Measurements from ENCODE around the gene DPYSL5. TPM values are rescaled to one million over a fixed set of nuclear protein-coding genes. Genes with fewer than 3 reads are reported as not detected.

The DPYSL5 gene
- total and polyA plus RNA-seq, 2 of the 8 experiments (the other 6 are each of a cell fraction or from before 2014, with no cell fraction given): 11.9 to 16.4 TPM

GRCh38 chr2:26861610-26862224 lies 13.8 kb downstream of the DPYSL5 start:
- Histone ChIP-seq H3K18ac (ENCODE audit: extremely low read depth, low read length) (no peak overlapping the region), H2AFZ (ENCODE audit: low read length) (no peak overlapping the region), H3K4me3 (ENCODE audit: extremely low read depth in 1 of 4, insufficient read depth in 2 of 4, low read depth in 3 of 4, low read length in 4 of 4) (no peak overlapping the region), H3K36me3 (ENCODE audit: control insufficient read depth in 2 of 4, insufficient read depth in 4 of 4, low read length in 3 of 4) (no peaks in the 10 kb centered on the region), H3K9ac (replicated peaks in 1 of 4; ENCODE audit: extremely low read depth in 1 of 4, low read depth in 3 of 4, low read length in 3 of 4) (no peak overlapping the region), H3K23me2 (ENCODE audit: low read depth, low read length) (no peaks in the 10 kb centered on the region), H4K8ac (ENCODE audit: extremely low read depth, insufficient read depth, low read length) (no peak overlapping the region), H3K79me2 (ENCODE audit: control insufficient read depth in 1 of 2, insufficient read depth in 2 of 2, low read length in 2 of 2) (no peaks in the 10 kb centered on the region), H2BK20ac (ENCODE audit: low read length) (no peak overlapping the region), H3K4me2 (ENCODE audit: insufficient read depth in 1 of 2, low read depth in 2 of 2, low read length in 2 of 2) (no peak overlapping the region), H3K79me1 (ENCODE audit: low read depth, low read length) (no peaks in the 10 kb centered on the region), H3K56ac (replicated peaks; ENCODE audit: insufficient read length, low read depth, low read length) (no peak overlapping the region), H4K5ac (ENCODE audit: insufficient read length, low read depth, low read length) (no peak overlapping the region), H3K23ac (ENCODE audit: insufficient read length) (no peak overlapping the region), H2BK5ac (ENCODE audit: low read depth, low read length) (no peak overlapping the region), H3K4ac (replicated peaks; ENCODE audit: insufficient read length, low read depth, low read length) (no peak overlapping the region), H3K27ac (ENCODE audit: low read depth, low read length) (no peak overlapping the region), H2BK15ac (ENCODE audit: low read length) (no peak overlapping the region), H2AK5ac (ENCODE audit: low read depth, low read length) (no peak overlapping the region), H2BK120ac (replicated peaks; ENCODE audit: low read depth, low read length) (no peak overlapping the region), H3K14ac (ENCODE audit: insufficient read length) (no peak overlapping the region), H3K27me3 (replicated peaks in 1 of 4; ENCODE audit: control insufficient read depth in 3 of 4, extremely low read depth in 1 of 4, insufficient read depth in 3 of 4, low read length in 3 of 4) (peaks cover 0 to 2% (median 0%) of the 10 kb centered on the region in 4 experiments; a peak in 1 of 7 replicates), H4K91ac (replicated peaks; ENCODE audit: insufficient read length, low read length) (no peak overlapping the region), H2BK12ac (ENCODE audit: low read depth, low read length) (no peak overlapping the region), H3K4me1 (replicated peaks in 1 of 4; ENCODE audit: control insufficient read depth in 3 of 4, insufficient read depth in 4 of 4, low read length in 3 of 4) (no peaks in the 10 kb centered on the region), H4K20me1 (replicated peaks in 1 of 2; ENCODE audit: control insufficient read depth in 1 of 2, insufficient read depth in 2 of 2, low read length in 2 of 2) (peaks cover 11 to 13% of the 10 kb centered on the region in 2 experiments), H3K9me3 (ENCODE audit: insufficient read depth in 2 of 2, low read depth in 1 of 2, low read length in 1 of 2) (no peaks in the 10 kb centered on the region)
- ChIA-PET CTCF (ENCODE audit: partially characterized antibody) (interaction anchor here (0.8 to 4.6 kb wide), 4 partner anchors 10 to 64 kb away, joined by 3 to 16 read pairs (median 3); no protein-coding TSS in a partner anchor), POLR2A (ENCODE audit: partially characterized antibody) (interaction anchor here (1.3 kb wide), 1 partner anchor 13 kb away, joined by 4 read pairs; no protein-coding TSS in a partner anchor)
- FAIRE-seq (no peak), DNase-seq (ENCODE audit: low read depth in 1 of 2, low spot score in 2 of 2) (peak in 1 of 2 experiments; percentile 4)
- 81% methylated on average over 2 of the region's 2 CpGs; no CpG with 5 or more reads in 1 of the 2 experiments for WGBS, 2 experiments (ENCODE audit: extremely low coverage in 1 of 2, insufficient coverage in 1 of 2, insufficient read length in 1 of 2, insufficient replicate concordance in 2 of 2, low coverage in 1 of 2, low lambda C conversion rate in 2 of 2, missing lambda C conversion rate in 1 of 2)
- TF ChIP-seq RAD21 (IDR thresholded peaks at IDR 0.05 in 1 of 2, conservative IDR thresholded peaks at IDR 0.05 in 1 of 2; ENCODE audit: low read depth in 2 of 2, low read length in 2 of 2): no peak
- TF ChIP-seq ZNF274 (IDR thresholded peaks at IDR 0.05; ENCODE audit: borderline replicate concordance, extremely low read depth, low read length): no peak
- no peak for TF ChIP-seq RXRA (IDR thresholded peaks at IDR 0.05; ENCODE audit: insufficient read depth, low read depth, low read length)
- TF ChIP-seq NRF1 (IDR thresholded peaks at IDR 0.05; ENCODE audit: low read depth, low read length): no peak
- no peak for TF ChIP-seq BCL11A (IDR thresholded peaks at IDR 0.05; ENCODE audit: low read depth in 2 of 2, low read length in 2 of 2)
- no peak for TF ChIP-seq HDAC2 (IDR thresholded peaks at IDR 0.05; ENCODE audit: borderline replicate concordance in 1 of 2, low read depth in 2 of 2, low read length in 2 of 2)
- no peak for TF ChIP-seq TAF7 (optimal IDR thresholded peaks at IDR 0.05; ENCODE audit: borderline replicate concordance, low read depth, low read length)
- TF ChIP-seq SAP30 (IDR thresholded peaks at IDR 0.05; ENCODE audit: insufficient read depth, insufficient replicate concordance, low read length): no peak
- no peak for TF ChIP-seq SP2 (IDR thresholded peaks at IDR 0.05; ENCODE audit: low read length)
- TF ChIP-seq POLR2AphosphoS5 (IDR thresholded peaks at IDR 0.05; ENCODE audit: low read depth, low read length): no peak
- no peak for TF ChIP-seq EZH2 (IDR thresholded peaks at IDR 0.05; ENCODE audit: low read depth, low read length, severe bottlenecking)
